HepG2 (cell line): ENCODE measurements around the gene HPCAL1. TPM values are rescaled to one million over a fixed set of nuclear protein-coding genes. Genes with fewer than 3 reads are reported as not detected.

Experiments used
- ATAC-seq: fragments of 200-7000 bp; cut with Tn5 transposase; 3 replicates; pipeline ENCODE4 v1.9.1; 2020; ENCODE audit warnings: mild to moderate bottlenecking, moderate library complexity
- BruUV-seq: library from RNA; stranded (reverse); fragments of 400-500 nt; replicated peaks from 2 replicates; lab custom pipeline; 2021; lab: Mats Ljungman, UMichigan
- CTCF ChIA-PET: fragments of 300-600 bp; formaldehyde crosslinking; extraction: SDS; loops from one replicate; lab custom pipeline; 2021; ENCODE audit warnings: low total read pairs, inconsistent platforms, low intra/inter-chr PET ratio; lab: Yijun Ruan, JAX
- POLR2A ChIA-PET: fragments of 350-600 bp; sonication (Branson Sonifier 250); formaldehyde crosslinking; loops from one replicate; lab custom pipeline; 2020; ENCODE audit warnings: antibody characterized with exemption, inconsistent platforms; lab: Yijun Ruan, JAX
- DNase-seq: peaks from one replicate; pipeline ENCODE4 v3.0.0-alpha.2; 2015; ENCODE audit warnings: low spot score
- FAIRE-seq: peaks from 3 replicates; lab custom pipeline; 2011; peaks lifted over from hg19 to GRCh38; lab: Jason Lieb, UNC
- H2AFZ ChIP-seq: one replicate; pipeline ENCODE4 v1.6.1; 2011; ENCODE audit warnings: low read length, inconsistent platforms
- H3K27ac ChIP-seq: fragments of 300-600 bp; 3 replicates; pipeline ENCODE4 v1.8.0; 2011; ENCODE audit warnings: mixed run types, mild to moderate bottlenecking, mixed read lengths, low read length, inconsistent platforms; ENCODE audit not compliant: insufficient read depth; ENCODE audit errors: extremely low read length
- H3K27me3 ChIP-seq, 2 experiments: fragments of 200-600 bp in 1 of 2; 2 replicates in 1 of 2; 3 replicates in 1 of 2; pipeline versions ENCODE4 v1.6.0 to v1.8.0; 2011; ENCODE audit warnings: low read length in 2 of 2, mild to moderate bottlenecking in 2 of 2, moderate library complexity in 2 of 2, inconsistent platforms in 1 of 2; ENCODE audit not compliant: insufficient read depth in 2 of 2, control insufficient read depth in 1 of 2
- H3K36me3 ChIP-seq, 2 experiments: fragments of 200-600 bp in 1 of 2; replicated peaks in 1 of 2; 2 replicates in 1 of 2; 3 replicates in 1 of 2; pipeline versions ENCODE4 v1.5.1 to v1.8.0; 2011; ENCODE audit warnings: low read length in 2 of 2, inconsistent platforms in 1 of 2; ENCODE audit not compliant: insufficient read depth in 2 of 2, control insufficient read depth in 1 of 2
- H3K4me1 ChIP-seq: 2 replicates; pipeline ENCODE4 v1.5.1; 2012; ENCODE audit warnings: low read length, inconsistent platforms; ENCODE audit not compliant: insufficient read depth
- H3K4me2 ChIP-seq: 2 replicates; pipeline ENCODE4 v1.6.0; 2011; ENCODE audit warnings: low read depth, low read length, inconsistent platforms
- H3K4me3 ChIP-seq, 3 experiments: fragments of 200-600 bp in 1 of 3; sonication (generic), shearing (Covaris generic) in 1 of 3; replicated peaks in 1 of 3; 2 replicates each; pipeline ENCODE4 v1.5.1; 2011 to 2016; ENCODE audit warnings: low read length in 3 of 3, inconsistent platforms in 2 of 3, low read depth in 2 of 3, mild to moderate bottlenecking in 2 of 3, control low read depth in 1 of 3, mixed read lengths in 1 of 3; ENCODE audit not compliant: insufficient read depth in 1 of 3
- H3K79me2 ChIP-seq: one replicate; pipeline ENCODE4 v1.6.1; 2011; ENCODE audit warnings: low read length, inconsistent platforms; ENCODE audit not compliant: insufficient read depth
- H3K9ac ChIP-seq: 2 replicates; pipeline ENCODE4 v1.6.0; 2011; ENCODE audit warnings: mild to moderate bottlenecking, low read depth, low read length, inconsistent platforms; ENCODE audit not compliant: insufficient read depth
- H3K9me3 ChIP-seq: 2 replicates; pipeline ENCODE4 v1.5.1; 2012; ENCODE audit warnings: mild to moderate bottlenecking, low read length
- H4K20me1 ChIP-seq: 2 replicates; pipeline ENCODE4 v1.6.0; 2011; ENCODE audit warnings: inconsistent platforms, mild to moderate bottlenecking, low read length, moderate library complexity; ENCODE audit not compliant: insufficient read depth
- ATM ChIP-seq: fragments of 450-650 bp; IDR thresholded peaks from 2 replicates; pipeline ENCODE4 v1.7.1; 2017; ENCODE audit warnings: mild to moderate bottlenecking, borderline replicate concordance
- HIVEP1 ChIP-seq: sonication (generic); formaldehyde crosslinking; IDR thresholded peaks from 2 replicates; pipeline ENCODE4 v1.4.0; 2020; ENCODE audit warnings: mild to moderate bottlenecking, missing genetic modification reagents
- JDP2 ChIP-seq: sonication (generic); formaldehyde crosslinking; IDR thresholded peaks from 2 replicates; pipeline ENCODE4 v1.8.1; 2022; ENCODE audit warnings: missing genetic modification reagents, borderline replicate concordance
- KLF11 ChIP-seq: IDR thresholded peaks from 2 replicates; pipeline ENCODE4 v1.6.1; 2016; ENCODE audit warnings: missing compliant biosample characterization
- MATR3 ChIP-seq: sonication (generic); formaldehyde crosslinking; IDR thresholded peaks from 2 replicates; pipeline ENCODE4 v1.4.0; 2020; ENCODE audit warnings: missing genetic modification reagents
- SP4 ChIP-seq: sonication (generic); formaldehyde crosslinking; IDR thresholded peaks from 2 replicates; pipeline ENCODE4 v1.8.1; 2023; ENCODE audit warnings: mild to moderate bottlenecking, missing genetic modification reagents
- TAF1 ChIP-seq: sonication (generic); formaldehyde crosslinking; IDR thresholded peaks from 2 replicates; pipeline ENCODE4 v1.4.0; 2020; ENCODE audit warnings: missing genetic modification reagents
- THAP9 ChIP-seq: sonication (generic); formaldehyde crosslinking; IDR thresholded peaks from 2 replicates; pipeline ENCODE4; 2020; ENCODE audit warnings: missing genetic modification reagents, mild to moderate bottlenecking, borderline replicate concordance
- TIGD3 ChIP-seq: sonication (generic); formaldehyde crosslinking; IDR thresholded peaks from 2 replicates; pipeline ENCODE4 v1.5.1; 2020; ENCODE audit warnings: mild to moderate bottlenecking, missing genetic modification reagents, borderline replicate concordance
- ZBTB8A ChIP-seq: sonication (generic); formaldehyde crosslinking; IDR thresholded peaks from 2 replicates; pipeline ENCODE4 v1.4.0; 2020; ENCODE audit warnings: mild to moderate bottlenecking, low read depth, missing genetic modification reagents, borderline replicate concordance
- ZFP91 ChIP-seq: sonication (generic); formaldehyde crosslinking; IDR thresholded peaks from 2 replicates; pipeline ENCODE4 v1.9.0; 2022; ENCODE audit warnings: missing genetic modification reagents, mild to moderate bottlenecking, borderline replicate concordance
- ZNF260 ChIP-seq: sonication (generic); formaldehyde crosslinking; IDR thresholded peaks from 2 replicates; pipeline ENCODE4 v1.4.0; 2020; ENCODE audit warnings: missing genetic modification reagents, low read depth, mild to moderate bottlenecking, borderline replicate concordance
- ZNF446 ChIP-seq: sonication (generic); formaldehyde crosslinking; IDR thresholded peaks from 2 replicates; pipeline ENCODE4 v1.5.0; 2020; ENCODE audit warnings: mild to moderate bottlenecking, missing genetic modification reagents
- ZNF460 ChIP-seq: sonication (generic); formaldehyde crosslinking; IDR thresholded peaks from 2 replicates; pipeline ENCODE4 v1.5.1; 2020; ENCODE audit warnings: missing genetic modification reagents, mild to moderate bottlenecking, borderline replicate concordance
- ZNF777 ChIP-seq: sonication (generic); formaldehyde crosslinking; IDR thresholded peaks from 2 replicates; pipeline ENCODE4 v1.4.0; 2020; ENCODE audit warnings: missing genetic modification reagents
- ZNF782 ChIP-seq: sonication (generic); formaldehyde crosslinking; IDR thresholded peaks from 2 replicates; pipeline ENCODE4 v1.4.0; 2020; ENCODE audit warnings: missing genetic modification reagents, mild to moderate bottlenecking, borderline replicate concordance
- ZSCAN21 ChIP-seq: sonication (generic); formaldehyde crosslinking; IDR thresholded peaks from 2 replicates; pipeline ENCODE4 v1.8.0; 2022; ENCODE audit warnings: mild to moderate bottlenecking, missing genetic modification reagents, moderate library complexity, borderline replicate concordance
- WGBS: methylation state at CpG from one replicate; pipeline ENCODE4 v1.1.6; 2017; ENCODE audit warnings: low lambda C conversion rate; 5-methylcytosine and 5-hydroxymethylcytosine counted together
- in situ Hi-C: cut with HindIII; loops from 2 replicates; pipeline ENCODE4 v1.10.0; 2017; ENCODE audit warnings: low pct_unique_long_range_greater_than_20kb; ENCODE audit not compliant: extremely low pct_ligation_motif_present
- intact Hi-C: fragments of 100-400 bp; cut with micrococcal nuclease; formaldehyde crosslinking; loops from one replicate; pipeline ENCODE4 v1.10.0; 2022; ENCODE audit not compliant: unreplicated experiment
- polyA plus RNA-seq, 8 experiments: library from polyadenylated mRNA; depleted of rRNA in 3 of 8; stranded (reverse) in 7 of 8; unstranded in 1 of 8; fragments of >200 nt; fragmentation: Illumina TruSeq in 4 of 8; extraction: Trizol in 4 of 8; gene quantifications; 2 replicates each; pipeline versions ENCODE4 v1.2.1 to v1.2.3, GENCODE V29; 2011 to 2016; ENCODE audit warnings: low read depth in 4 of 8, missing spikeins in 1 of 8, mixed read lengths in 1 of 8; ENCODE audit not compliant: insufficient read depth in 1 of 8
- total RNA-seq, 5 experiments: library from RNA; depleted of rRNA; stranded (reverse); fragments of >200 nt; fragmentation: Illumina TruSeq; extraction: Trizol; gene quantifications; 2 replicates each; pipeline ENCODE4 v1.2.3, GENCODE V29; 2016; ENCODE audit warnings: low read depth in 1 of 5

Gene HPCAL1
- total and polyA plus RNA-seq, 2 of the 13 experiments (the other 11 are each of a cell fraction or from before 2014, with no cell fraction given): 29.5 to 29.9 TPM

GRCh38 chr2:10385501-10385900, 82.8 kb downstream of the HPCAL1 start:
- Histone ChIP-seq H3K9ac (no peak overlapping the region), H4K20me1 (peaks cover 3% of the 10 kb centered on the region), H3K79me2 (no peaks in the 10 kb centered on the region), H3K4me3 (no peak overlapping the region), H3K36me3 (peaks cover 0 to 1% of the 10 kb centered on the region in 2 experiments; a peak in 2 of 5 replicates), H3K9me3 (no peaks in the 10 kb centered on the region), H3K4me1 (peaks cover 12% of the 10 kb centered on the region), H3K27me3 (no peaks in the 10 kb centered on the region), H3K27ac (no peak overlapping the region), H3K4me2 (no peak overlapping the region), H2AFZ (no peak overlapping the region)
- intact Hi-C loops: no loop called here
- CTCF ChIA-PET: no interaction called here
- no TSS peak for BruUV-seq
- TF ChIP-seq TAF1 (no peak), TIGD3 (CRISPR knock-in tag) (no peak), SP4 (CRISPR knock-in tag) (no peak), MATR3 (CRISPR knock-in tag) (no peak), KLF11 (no peak), HIVEP1 (CRISPR knock-in tag) (no peak), THAP9 (CRISPR knock-in tag) (no peak), ZNF446 (CRISPR knock-in tag) (no peak), JDP2 (CRISPR knock-in tag) (no peak), ZSCAN21 (CRISPR knock-in tag) (no peak), ZNF782 (CRISPR knock-in tag) (no peak), ZNF460 (CRISPR knock-in tag) (no peak), ZNF260 (CRISPR knock-in tag) (no peak), ZFP91 (no peak), ZNF777 (CRISPR knock-in tag) (no peak), ZBTB8A (CRISPR knock-in tag) (no peak), ATM (no peak)
- in situ Hi-C loops: no loop called here
- ATAC-seq: no peak
- WGBS: 95% methylated on average over 16 of the region's 17 CpGs
- POLR2A ChIA-PET: no interaction called here
- FAIRE-seq: no peak
- DNase-seq: no peak
